Measurements from ENCODE around the gene SYP. TPM values are rescaled to one million over a fixed set of nuclear protein-coding genes. Genes with fewer than 3 reads are reported as not detected.

Gene SYP
- total RNA-seq, 4 donors from 2014 or later = 4.5 to 12.0 (median 6.1) TPM

DNA sequence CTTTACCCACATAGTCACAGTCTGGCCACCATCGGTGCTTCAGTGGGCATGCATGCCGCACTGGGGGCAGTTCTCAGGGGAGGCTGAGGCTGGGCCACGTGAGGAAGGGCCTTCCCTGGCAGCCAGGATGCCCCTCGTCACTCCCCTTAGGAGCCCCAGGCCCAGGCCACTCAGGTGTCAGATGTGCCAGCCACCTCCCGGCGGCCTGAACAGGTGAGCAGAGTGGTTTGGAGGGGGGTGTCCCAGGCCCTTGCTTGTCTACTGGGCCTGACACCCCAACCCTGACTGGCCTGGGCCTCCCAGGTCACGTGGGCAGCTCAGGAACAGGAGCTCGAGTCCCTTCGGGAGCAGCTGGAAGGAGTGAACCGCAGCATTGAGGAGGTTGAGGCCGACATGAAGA, 47.4 kb upstream of the SYP start:
- Histone ChIP-seq H3K4me1 (no peaks in the 10 kb centered on the region), H3K9me3 (no peaks in the 10 kb centered on the region), H3K27me3 (no peaks in the 10 kb centered on the region), H3K27ac (replicated peaks in 1 of 4) (no peak overlapping the region), H3K4me3 (no peak overlapping the region), H3K36me3 (peaks cover 0 to 82% (median 53%) of the 10 kb centered on the region in 4 donors)
- DNase-seq (ENCODE audit: extremely low spot score) = no peak
- TF ChIP-seq POLR2A (IDR thresholded peaks at IDR 0.05; ENCODE audit: low read depth) = no peak
- TF ChIP-seq EP300 (IDR thresholded peaks at IDR 0.05) = no peak
- TF ChIP-seq, protein P1, sequence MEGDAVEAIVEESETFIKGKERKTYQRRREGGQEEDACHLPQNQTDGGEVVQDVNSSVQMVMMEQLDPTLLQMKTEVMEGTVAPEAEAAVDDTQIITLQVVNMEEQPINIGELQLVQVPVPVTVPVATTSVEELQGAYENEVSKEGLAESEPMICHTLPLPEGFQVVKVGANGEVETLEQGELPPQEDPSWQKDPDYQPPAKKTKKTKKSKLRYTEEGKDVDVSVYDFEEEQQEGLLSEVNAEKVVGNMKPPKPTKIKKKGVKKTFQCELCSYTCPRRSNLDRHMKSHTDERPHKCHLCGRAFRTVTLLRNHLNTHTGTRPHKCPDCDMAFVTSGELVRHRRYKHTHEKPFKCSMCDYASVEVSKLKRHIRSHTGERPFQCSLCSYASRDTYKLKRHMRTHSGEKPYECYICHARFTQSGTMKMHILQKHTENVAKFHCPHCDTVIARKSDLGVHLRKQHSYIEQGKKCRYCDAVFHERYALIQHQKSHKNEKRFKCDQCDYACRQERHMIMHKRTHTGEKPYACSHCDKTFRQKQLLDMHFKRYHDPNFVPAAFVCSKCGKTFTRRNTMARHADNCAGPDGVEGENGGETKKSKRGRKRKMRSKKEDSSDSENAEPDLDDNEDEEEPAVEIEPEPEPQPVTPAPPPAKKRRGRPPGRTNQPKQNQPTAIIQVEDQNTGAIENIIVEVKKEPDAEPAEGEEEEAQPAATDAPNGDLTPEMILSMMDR (IDR thresholded peaks at IDR 0.05) = no peak
- no peak for TF ChIP-seq POLR2AphosphoS5 (IDR thresholded peaks at IDR 0.05)
- intact Hi-C loops (cut with DNase I) = no loop called here
- WGBS = 86% methylated on average over 10 of the region's 11 CpGs

DNA sequence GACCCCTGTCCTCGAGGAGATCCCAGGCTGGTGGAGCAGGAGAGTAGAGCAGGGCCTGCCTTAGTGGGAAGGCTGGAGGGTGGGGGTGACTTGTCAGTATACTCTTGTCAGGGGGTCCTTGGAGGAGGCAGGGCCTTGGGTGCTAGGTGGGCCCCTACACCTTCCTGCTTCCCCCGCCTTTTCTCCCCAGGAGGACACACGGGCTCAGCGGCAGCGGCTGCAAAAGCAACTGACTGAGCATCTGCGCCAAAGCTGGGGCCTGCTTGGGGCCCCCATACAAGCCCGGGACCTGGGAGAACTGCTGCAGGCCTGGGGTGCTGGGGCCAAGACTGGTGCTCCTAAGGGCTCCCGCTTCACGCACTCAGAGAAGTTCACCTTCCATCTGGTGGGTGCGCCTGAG, 46.5 kb upstream of the SYP start:
- WGBS = 86% methylated on average over 9 of the region's 10 CpGs
- intact Hi-C loops (cut with DNase I) = no loop called here

DNA sequence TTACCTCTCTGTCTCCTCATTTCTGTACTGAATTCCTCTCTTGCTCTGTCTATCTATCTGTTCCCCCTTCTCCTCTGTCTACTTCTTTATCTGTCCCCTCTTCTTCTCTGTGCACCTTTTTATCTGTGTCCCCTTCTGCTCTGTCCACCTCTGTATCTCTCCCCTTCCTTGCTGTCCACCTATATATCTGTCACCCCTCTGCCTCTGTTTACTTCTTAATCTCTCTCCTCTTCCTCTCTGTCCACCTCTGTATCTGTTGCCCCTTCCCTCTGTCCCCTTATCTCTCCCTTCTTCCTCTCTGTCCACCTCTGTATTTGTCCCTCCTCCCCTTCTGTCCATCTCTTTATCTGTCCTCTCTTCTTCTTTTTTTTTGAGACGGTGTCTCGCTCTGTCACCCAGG, 44.2 kb upstream of the SYP start:
- Histone ChIP-seq H3K4me1 (no peaks in the 10 kb centered on the region), H3K27ac (replicated peaks in 1 of 4) (no peak overlapping the region), H3K4me3 (no peak overlapping the region), H3K36me3 (peaks cover 0 to 70% (median 47%) of the 10 kb centered on the region in 4 donors), H3K9me3 (no peaks in the 10 kb centered on the region), H3K27me3 (no peaks in the 10 kb centered on the region)
- DNase-seq (ENCODE audit: extremely low spot score) = no peak
- 85% methylated on average over 2 of the region's 2 CpGs for WGBS
- TF ChIP-seq POLR2A (IDR thresholded peaks at IDR 0.05; ENCODE audit: low read depth) = no peak
- no peak for TF ChIP-seq EP300 (IDR thresholded peaks at IDR 0.05)
- TF ChIP-seq POLR2AphosphoS5 (IDR thresholded peaks at IDR 0.05) = no peak
- TF ChIP-seq, protein P1 (IDR thresholded peaks at IDR 0.05) = no peak
- intact Hi-C loops (cut with DNase I) = no loop called here

More for the DNA sequence above, 46.5 kb upstream of the SYP start:
- H3K4me1 ChIP-seq = no peaks in the 10 kb centered on the region
- no peaks in the 10 kb centered on the region for H3K9me3 ChIP-seq
- H3K27ac ChIP-seq (replicated peaks in 1 of 4) = no peak overlapping the region
- TF ChIP-seq POLR2A (IDR thresholded peaks at IDR 0.05; ENCODE audit: low read depth) (no peak), EP300 (IDR thresholded peaks at IDR 0.05) (no peak), POLR2AphosphoS5 (IDR thresholded peaks at IDR 0.05) (no peak)
- TF ChIP-seq, protein P1 (IDR thresholded peaks at IDR 0.05) = no peak
- H3K4me3 ChIP-seq = no peak overlapping the region
- no peaks in the 10 kb centered on the region for H3K27me3 ChIP-seq
- no peak for DNase-seq (ENCODE audit: extremely low spot score)
- peaks cover 0 to 88% (median 54%) of the 10 kb centered on the region in 4 donors for H3K36me3 ChIP-seq

DNA sequence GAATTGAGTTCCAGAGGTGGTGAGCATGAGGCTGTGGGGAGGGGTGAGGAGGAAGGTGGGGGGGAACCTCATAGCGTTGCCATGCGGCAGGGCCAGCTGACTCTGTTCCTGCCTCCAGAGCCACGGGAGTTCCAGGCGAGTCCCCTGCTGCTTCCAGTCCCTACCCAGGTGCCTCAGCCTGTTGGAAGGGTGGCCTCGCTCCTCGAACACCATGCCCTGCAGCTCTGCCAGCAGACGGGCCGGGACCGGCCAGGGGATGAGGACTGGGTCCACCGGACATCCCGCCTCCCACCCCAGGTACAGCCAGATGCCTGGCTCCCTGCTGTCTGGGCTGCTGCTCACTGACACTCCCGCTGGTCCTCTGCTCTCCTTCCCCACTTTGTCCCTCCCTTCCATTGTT, 43.2 kb upstream of the SYP start:
- H3K36me3 ChIP-seq = peaks cover 0 to 60% (median 37%) of the 10 kb centered on the region in 4 donors
- no peak overlapping the region for H3K27ac ChIP-seq (replicated peaks in 1 of 4)
- 85% methylated on average over 6 of the region's 12 CpGs for WGBS

More for the DNA sequence above, 43.2 kb upstream of the SYP start:
- Histone ChIP-seq H3K27me3 (no peaks in the 10 kb centered on the region), H3K4me3 (no peak overlapping the region), H3K4me1 (no peaks in the 10 kb centered on the region), H3K9me3 (no peaks in the 10 kb centered on the region)
- TF ChIP-seq POLR2A (IDR thresholded peaks at IDR 0.05; ENCODE audit: low read depth) (no peak), EP300 (IDR thresholded peaks at IDR 0.05) (no peak), POLR2AphosphoS5 (IDR thresholded peaks at IDR 0.05) (no peak)
- TF ChIP-seq, protein P1 (IDR thresholded peaks at IDR 0.05) = no peak
- intact Hi-C loops (cut with DNase I) = no loop called here
- DNase-seq (ENCODE audit: extremely low spot score) = no peak
